ENCODE measurements around the gene TAP1. TPM values are rescaled to one million over a fixed set of nuclear protein-coding genes. Genes with fewer than 3 reads are reported as not detected.

Gene TAP1
- polyA plus RNA-seq, 2 of the 4 experiments (the other 2 are of a cell fraction): 19.0 to 21.2 TPM

- Histone ChIP-seq H3K4me3 (no peak overlapping the region), H3K4me2 (no peak overlapping the region), H3K4me1 (no peaks in the 10 kb centered on the region), H3K9me3 (peaks cover 6% of the 10 kb centered on the region; the same call in 1 of the 3 replicates), H3K27ac (no peak overlapping the region)
- CTCF ChIA-PET: interaction anchor here (1.1 to 2.3 kb wide), 2 partner anchors 9 to 65 kb away, joined by 4 to 7 read pairs; no protein-coding TSS in a partner anchor
- POLR2A ChIA-PET: no interaction called here
- no peak for FAIRE-seq
- no peak for ATAC-seq
- WGBS (ENCODE audit: missing lambda C conversion rate): 34% methylated on average over 2 of the region's 2 CpGs
- no peak for DNase-seq (ENCODE audit: low read depth in 1 of 2, low spot score in 1 of 2)
- TF ChIP-seq ATOH8 (CRISPR knock-in tag; IDR thresholded peaks at IDR 0.05; ENCODE audit: low read depth): no peak
- TF ChIP-seq KDM1A (IDR thresholded peaks at IDR 0.05; ENCODE audit: low read depth): no peak
- TF ChIP-seq, protein P1, sequence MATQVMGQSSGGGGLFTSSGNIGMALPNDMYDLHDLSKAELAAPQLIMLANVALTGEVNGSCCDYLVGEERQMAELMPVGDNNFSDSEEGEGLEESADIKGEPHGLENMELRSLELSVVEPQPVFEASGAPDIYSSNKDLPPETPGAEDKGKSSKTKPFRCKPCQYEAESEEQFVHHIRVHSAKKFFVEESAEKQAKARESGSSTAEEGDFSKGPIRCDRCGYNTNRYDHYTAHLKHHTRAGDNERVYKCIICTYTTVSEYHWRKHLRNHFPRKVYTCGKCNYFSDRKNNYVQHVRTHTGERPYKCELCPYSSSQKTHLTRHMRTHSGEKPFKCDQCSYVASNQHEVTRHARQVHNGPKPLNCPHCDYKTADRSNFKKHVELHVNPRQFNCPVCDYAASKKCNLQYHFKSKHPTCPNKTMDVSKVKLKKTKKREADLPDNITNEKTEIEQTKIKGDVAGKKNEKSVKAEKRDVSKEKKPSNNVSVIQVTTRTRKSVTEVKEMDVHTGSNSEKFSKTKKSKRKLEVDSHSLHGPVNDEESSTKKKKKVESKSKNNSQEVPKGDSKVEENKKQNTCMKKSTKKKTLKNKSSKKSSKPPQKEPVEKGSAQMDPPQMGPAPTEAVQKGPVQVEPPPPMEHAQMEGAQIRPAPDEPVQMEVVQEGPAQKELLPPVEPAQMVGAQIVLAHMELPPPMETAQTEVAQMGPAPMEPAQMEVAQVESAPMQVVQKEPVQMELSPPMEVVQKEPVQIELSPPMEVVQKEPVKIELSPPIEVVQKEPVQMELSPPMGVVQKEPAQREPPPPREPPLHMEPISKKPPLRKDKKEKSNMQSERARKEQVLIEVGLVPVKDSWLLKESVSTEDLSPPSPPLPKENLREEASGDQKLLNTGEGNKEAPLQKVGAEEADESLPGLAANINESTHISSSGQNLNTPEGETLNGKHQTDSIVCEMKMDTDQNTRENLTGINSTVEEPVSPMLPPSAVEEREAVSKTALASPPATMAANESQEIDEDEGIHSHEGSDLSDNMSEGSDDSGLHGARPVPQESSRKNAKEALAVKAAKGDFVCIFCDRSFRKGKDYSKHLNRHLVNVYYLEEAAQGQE (IDR thresholded peaks at IDR 0.05): no peak
These were observed 50.1 kb downstream of the TAP1 start for GRCh38 chr6:32803416-32803815.

GRCh38 chr6:32799740-32800139 is 53.8 kb downstream of the TAP1 start:
- no peak overlapping the region for H3K27ac ChIP-seq
- TF ChIP-seq HDAC2 (IDR thresholded peaks at IDR 0.05) (no peak), RCOR1 (IDR thresholded peaks at IDR 0.05; ENCODE audit: low read depth, low read length) (no peak), BHLHE40 (IDR thresholded peaks at IDR 0.05; ENCODE audit: low read depth, low read length) (no peak), EHF (CRISPR knock-in tag; IDR thresholded peaks at IDR 0.05) (no peak), CBX8 (IDR thresholded peaks at IDR 0.05) (no peak), RAD21 (conservative IDR thresholded peaks at IDR 0.05 in 1 of 2, IDR thresholded peaks at IDR 0.05 in 1 of 2) (no peak), ZSCAN20 (CRISPR knock-in tag; IDR thresholded peaks at IDR 0.05) (no peak), HOXB5 (CRISPR knock-in tag; IDR thresholded peaks at IDR 0.05) (no peak), GATA3 (IDR thresholded peaks at IDR 0.05; ENCODE audit: borderline replicate concordance) (no peak), HOXA7 (CRISPR knock-in tag; IDR thresholded peaks at IDR 0.05) (no peak), CEBPB (IDR thresholded peaks at IDR 0.05) (no peak)
- TF ChIP-seq, protein P2, sequence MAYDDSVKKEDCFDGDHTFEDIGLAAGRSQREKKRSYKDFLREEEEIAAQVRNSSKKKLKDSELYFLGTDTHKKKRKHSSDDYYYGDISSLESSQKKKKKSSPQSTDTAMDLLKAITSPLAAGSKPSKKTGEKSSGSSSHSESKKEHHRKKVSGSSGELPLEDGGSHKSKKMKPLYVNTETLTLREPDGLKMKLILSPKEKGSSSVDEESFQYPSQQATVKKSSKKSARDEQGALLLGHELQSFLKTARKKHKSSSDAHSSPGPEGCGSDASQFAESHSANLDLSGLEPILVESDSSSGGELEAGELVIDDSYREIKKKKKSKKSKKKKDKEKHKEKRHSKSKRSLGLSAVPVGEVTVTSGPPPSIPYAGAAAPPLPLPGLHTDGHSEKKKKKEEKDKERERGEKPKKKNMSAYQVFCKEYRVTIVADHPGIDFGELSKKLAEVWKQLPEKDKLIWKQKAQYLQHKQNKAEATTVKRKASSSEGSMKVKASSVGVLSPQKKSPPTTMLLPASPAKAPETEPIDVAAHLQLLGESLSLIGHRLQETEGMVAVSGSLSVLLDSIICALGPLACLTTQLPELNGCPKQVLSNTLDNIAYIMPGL (CRISPR knock-in tag; IDR thresholded peaks at IDR 0.05; ENCODE audit: borderline replicate concordance): no peak
- no peak for DNase-seq (ENCODE audit: low read depth in 1 of 2, low spot score in 1 of 2)
- 50% methylated on average over 3 of the region's 3 CpGs for WGBS (ENCODE audit: missing lambda C conversion rate)
- H3K4me2 ChIP-seq: no peak overlapping the region
- ChIA-PET POLR2A (no interaction called here), CTCF (interaction anchor here (1.0 to 1.6 kb wide), 4 partner anchors 14 to 387 kb away, joined by 4 to 8 read pairs (median 6); partner anchors contain the start of gene TAP2)
- no peak for ATAC-seq
- no peak overlapping the region for H3K4me3 ChIP-seq
- peaks cover 6% of the 10 kb centered on the region; the same call in 1 of the 3 replicates for H3K9me3 ChIP-seq
- H3K4me1 ChIP-seq: no peaks in the 10 kb centered on the region
- no peak for FAIRE-seq

DNA sequence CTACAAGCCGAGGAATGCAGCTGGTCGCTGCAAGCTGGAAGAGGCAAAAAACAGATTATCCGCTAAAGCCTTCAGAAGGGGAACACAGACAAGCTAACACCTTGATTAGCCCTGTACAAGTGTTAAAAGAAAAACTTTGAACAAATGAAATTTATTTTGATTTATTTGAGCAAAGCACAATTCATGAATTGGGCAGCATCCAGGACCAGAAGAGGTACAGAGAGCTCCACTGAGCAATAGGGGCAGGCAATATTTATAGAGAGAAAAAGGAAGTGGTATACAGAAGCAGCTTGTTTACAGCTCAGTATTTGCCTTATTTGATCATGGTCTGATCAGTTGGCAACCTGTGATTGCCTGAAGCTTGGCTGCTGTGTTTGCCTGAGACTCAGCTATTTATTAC is 54.3 kb downstream of the TAP1 start:
- CTCF ChIA-PET: interaction anchor here (1.0 to 1.6 kb wide), 4 partner anchors 13 to 386 kb away, joined by 4 to 8 read pairs (median 6); partner anchors contain the start of gene TAP2
- Histone ChIP-seq H3K4me3 (no peak overlapping the region), H3K9me3 (peaks cover 6% of the 10 kb centered on the region; the same call in 1 of the 3 replicates), H3K27ac (no peak overlapping the region), H3K4me1 (no peaks in the 10 kb centered on the region), H3K4me2 (no peak overlapping the region)
- TF ChIP-seq KDM1A (IDR thresholded peaks at IDR 0.05; ENCODE audit: low read depth) (no peak), HOXB13 (CRISPR knock-in tag; IDR thresholded peaks at IDR 0.05; ENCODE audit: low read depth) (no peak), CBX8 (IDR thresholded peaks at IDR 0.05) (no peak), MAFK (IDR thresholded peaks at IDR 0.05; ENCODE audit: partially characterized antibody) (no peak), GATA3 (IDR thresholded peaks at IDR 0.05; ENCODE audit: borderline replicate concordance) (no peak), HOXB5 (CRISPR knock-in tag; IDR thresholded peaks at IDR 0.05) (no peak), EHF (CRISPR knock-in tag; IDR thresholded peaks at IDR 0.05) (no peak)
- TF ChIP-seq, protein P3, sequence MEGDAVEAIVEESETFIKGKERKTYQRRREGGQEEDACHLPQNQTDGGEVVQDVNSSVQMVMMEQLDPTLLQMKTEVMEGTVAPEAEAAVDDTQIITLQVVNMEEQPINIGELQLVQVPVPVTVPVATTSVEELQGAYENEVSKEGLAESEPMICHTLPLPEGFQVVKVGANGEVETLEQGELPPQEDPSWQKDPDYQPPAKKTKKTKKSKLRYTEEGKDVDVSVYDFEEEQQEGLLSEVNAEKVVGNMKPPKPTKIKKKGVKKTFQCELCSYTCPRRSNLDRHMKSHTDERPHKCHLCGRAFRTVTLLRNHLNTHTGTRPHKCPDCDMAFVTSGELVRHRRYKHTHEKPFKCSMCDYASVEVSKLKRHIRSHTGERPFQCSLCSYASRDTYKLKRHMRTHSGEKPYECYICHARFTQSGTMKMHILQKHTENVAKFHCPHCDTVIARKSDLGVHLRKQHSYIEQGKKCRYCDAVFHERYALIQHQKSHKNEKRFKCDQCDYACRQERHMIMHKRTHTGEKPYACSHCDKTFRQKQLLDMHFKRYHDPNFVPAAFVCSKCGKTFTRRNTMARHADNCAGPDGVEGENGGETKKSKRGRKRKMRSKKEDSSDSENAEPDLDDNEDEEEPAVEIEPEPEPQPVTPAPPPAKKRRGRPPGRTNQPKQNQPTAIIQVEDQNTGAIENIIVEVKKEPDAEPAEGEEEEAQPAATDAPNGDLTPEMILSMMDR (IDR thresholded peaks at IDR 0.05): no peak
- DNase-seq (ENCODE audit: low read depth in 1 of 2, low spot score in 1 of 2): no peak
- WGBS (ENCODE audit: missing lambda C conversion rate): 29% methylated on average over 3 of the region's 3 CpGs
- POLR2A ChIA-PET: no interaction called here
- no peak for FAIRE-seq
- no peak for ATAC-seq

All from A549 (cell line).